SK-N-SH (cell line): ENCODE measurements around the gene SUPT20HL1. TPM values are rescaled to one million over a fixed set of nuclear protein-coding genes. Genes with fewer than 3 reads are reported as not detected.

Experiments used
- CTCF ChIA-PET: fragments of 300-600, 350-600 bp; formaldehyde crosslinking; extraction: SDS; loops from one replicate; lab custom pipeline; 2021; lab: Yijun Ruan, JAX
- POLR2A ChIA-PET: fragments of 350-600 bp; sonication (Branson Sonifier 250); formaldehyde crosslinking; extraction: SDS; loops from one replicate; lab custom pipeline; 2020; ENCODE audit warnings: antibody characterized with exemption, inconsistent platforms; lab: Yijun Ruan, JAX
- DNase-seq: peaks from one replicate; pipeline ENCODE4 v3.0.0; 2012
- H2AFZ ChIP-seq: fragments of 200-600 bp; sonication (generic); 2 replicates; pipeline ENCODE4 v1.8.1; 2016; ENCODE audit warnings: antibody characterized with exemption, mild to moderate bottlenecking, low read depth
- H3F3A ChIP-seq: fragments of 200-600 bp; sonication (generic); replicated peaks from 2 replicates; pipeline ENCODE3; 2016; ENCODE audit warnings: antibody characterized with exemption, mild to moderate bottlenecking; ENCODE audit not compliant: insufficient read depth
- H3K27ac ChIP-seq, 2 experiments: fragments of 200-500 bp in 1 of 2; fragments of 200-600 bp in 1 of 2; sonication (Bioruptor generic) in 1 of 2; sonication (generic), shearing (Covaris generic) in 1 of 2; 2 replicates each; pipeline versions ENCODE4 v1.5.1 to v1.6.1; 2014 to 2016; ENCODE audit warnings: low read depth in 2 of 2, inconsistent platforms in 1 of 2, low read length in 1 of 2, mild to moderate bottlenecking in 1 of 2, mixed read lengths in 1 of 2
- H3K27me3 ChIP-seq: fragments of 200-600 bp; sonication (generic), shearing (Covaris generic); 2 replicates; pipeline ENCODE4 v1.6.1; 2016; ENCODE audit warnings: mixed run types; ENCODE audit not compliant: insufficient read depth
- H3K36me3 ChIP-seq, 2 experiments: fragments of 200-500 bp in 1 of 2; fragments of 200-600 bp in 1 of 2; sonication (Bioruptor generic) in 1 of 2; sonication (generic) in 1 of 2; replicated peaks in 1 of 2; 2 replicates each; pipeline versions ENCODE3 to v1.5.1; 2014 to 2016; ENCODE audit warnings: low read length in 1 of 2, mild to moderate bottlenecking in 1 of 2; ENCODE audit not compliant: insufficient read depth in 2 of 2, control insufficient read depth in 1 of 2
- H3K4me1 ChIP-seq, 2 experiments: fragments of 200-500 bp in 1 of 2; fragments of 200-600 bp in 1 of 2; sonication (Bioruptor generic) in 1 of 2; sonication (generic), shearing (Covaris generic) in 1 of 2; 2 replicates each; pipeline versions ENCODE4 v1.5.1 to v1.6.1; 2014 to 2016; ENCODE audit warnings: low read depth in 1 of 2, low read length in 1 of 2, mixed run types in 1 of 2; ENCODE audit not compliant: insufficient read depth in 2 of 2, control insufficient read depth in 1 of 2
- H3K4me2 ChIP-seq: fragments of 200-600 bp; sonication (generic), shearing (Covaris generic); 2 replicates; pipeline ENCODE4 v1.6.1; 2017; ENCODE audit warnings: mixed run types
- H3K4me3 ChIP-seq, 2 experiments: fragments of 200-500 bp in 1 of 2; fragments of 200-600 bp in 1 of 2; sonication (Bioruptor generic) in 1 of 2; sonication (generic), shearing (Covaris generic) in 1 of 2; 2 replicates each; pipeline versions ENCODE4 v1.5.1 to v1.8.1; 2014 to 2016; ENCODE audit warnings: low read depth in 2 of 2, inconsistent platforms in 1 of 2, low read length in 1 of 2, mild to moderate bottlenecking in 1 of 2, mixed read lengths in 1 of 2, moderate library complexity in 1 of 2
- H3K79me2 ChIP-seq: fragments of 200-600 bp; sonication (generic); 2 replicates; pipeline ENCODE4 v1.8.1; 2017; ENCODE audit warnings: mild to moderate bottlenecking; ENCODE audit not compliant: insufficient read depth
- H3K9ac ChIP-seq: fragments of 200-600 bp; sonication (generic); 2 replicates; pipeline ENCODE4 v1.6.1; 2017; ENCODE audit warnings: mixed run types
- H3K9me2 ChIP-seq: fragments of 200-600 bp; sonication (generic); 2 replicates; pipeline ENCODE4 v1.6.1; 2017; ENCODE audit warnings: mixed run types
- H3K9me3 ChIP-seq: fragments of 200-600 bp; sonication (generic); 2 replicates; pipeline ENCODE4 v1.6.1; 2017; ENCODE audit warnings: mixed run types, mild to moderate bottlenecking, moderate library complexity
- H4K20me1 ChIP-seq: fragments of 200-600 bp; sonication (generic); 2 replicates; pipeline ENCODE4 v1.6.1; 2017; ENCODE audit warnings: mild to moderate bottlenecking, mixed run types; ENCODE audit not compliant: insufficient read depth
- CHD2 ChIP-seq: fragments of 150-350 bp; IDR thresholded peaks from 2 replicates; pipeline ENCODE4 v1.6.1; 2018; ENCODE audit warnings: low read length; ENCODE audit not compliant: partially characterized antibody
- ELF1 ChIP-seq: IDR thresholded peaks from 2 replicates; pipeline ENCODE4 v1.4.0; 2012
- FOXM1 ChIP-seq: IDR thresholded peaks from 2 replicates; pipeline ENCODE4 v1.4.0; 2012; ENCODE audit warnings: low read depth, mild to moderate bottlenecking
- GATA2 ChIP-seq: sonication (generic); formaldehyde crosslinking; IDR thresholded peaks from 2 replicates; pipeline ENCODE4 v1.5.0; 2020; ENCODE audit warnings: mild to moderate bottlenecking, missing genetic modification reagents
- JUND ChIP-seq: IDR thresholded peaks from 2 replicates; pipeline ENCODE4 v1.4.0; 2012
- MAX ChIP-seq: IDR thresholded peaks from 2 replicates; pipeline ENCODE4 v1.4.0; 2012; ENCODE audit warnings: low read depth
- MXI1 ChIP-seq: IDR thresholded peaks from 2 replicates; pipeline ENCODE4 v1.6.1; 2012; ENCODE audit warnings: mild to moderate bottlenecking, low read depth, low read length, improper control_type of control experiment
- NFIC ChIP-seq: IDR thresholded peaks from 2 replicates; pipeline ENCODE4 v1.4.0; 2012; ENCODE audit warnings: borderline replicate concordance
- NRF1 ChIP-seq: IDR thresholded peaks from 2 replicates; pipeline ENCODE4 v1.6.1; 2012; ENCODE audit warnings: low read depth, mild to moderate bottlenecking, low read length
- POLR2AphosphoS5 ChIP-seq: IDR thresholded peaks from 2 replicates; pipeline ENCODE4 v1.6.1; 2012; ENCODE audit warnings: low read depth, low read length
- RAD21 ChIP-seq: IDR thresholded peaks from 2 replicates; pipeline ENCODE4 v1.6.1; 2012; ENCODE audit warnings: mild to moderate bottlenecking, low read length
- RCOR1 ChIP-seq: fragments of 150-350 bp; IDR thresholded peaks from 2 replicates; pipeline ENCODE4 v1.6.1; 2017; ENCODE audit warnings: antibody characterized with exemption, low read length
- REST ChIP-seq: IDR thresholded peaks from 2 replicates; pipeline ENCODE4 v1.6.1; 2012; ENCODE audit warnings: mild to moderate bottlenecking, low read depth, low read length, moderate library complexity
- RFX5 ChIP-seq: IDR thresholded peaks from 2 replicates; pipeline ENCODE4 v1.6.1; 2012; ENCODE audit warnings: mild to moderate bottlenecking, improper control_type of control experiment, low read length
- RXRA ChIP-seq: IDR thresholded peaks from 2 replicates; pipeline ENCODE4 v1.4.0; 2012; ENCODE audit warnings: low read depth, mild to moderate bottlenecking, borderline replicate concordance
- TAF1 ChIP-seq: IDR thresholded peaks from 2 replicates; pipeline ENCODE4 v1.6.1; 2012; ENCODE audit warnings: low read depth, mild to moderate bottlenecking, low read length, moderate library complexity, borderline replicate concordance
- TCF12 ChIP-seq: IDR thresholded peaks from 2 replicates; pipeline ENCODE4 v1.4.0; 2012
- TEAD4 ChIP-seq: IDR thresholded peaks from 2 replicates; pipeline ENCODE4 v1.4.0; 2012; ENCODE audit warnings: mild to moderate bottlenecking, borderline replicate concordance; ENCODE audit not compliant: insufficient read depth
- USF2 ChIP-seq: fragments of 150-350 bp; IDR thresholded peaks from 2 replicates; pipeline ENCODE4 v1.6.1; 2017; ENCODE audit warnings: antibody characterized with exemption, low read length, low read depth, borderline replicate concordance
- WGBS: methylation state at CpG from one replicate; pipeline ENCODE4 v1.1.6; 2017; ENCODE audit warnings: low lambda C conversion rate; 5-methylcytosine and 5-hydroxymethylcytosine counted together
- polyA plus RNA-seq, 3 experiments: library from polyadenylated mRNA; depleted of rRNA; stranded (reverse); fragments of >200 nt; gene quantifications; 2 replicates each; pipeline ENCODE4 v1.2.3, GENCODE V29; 2012
- TF ChIP-seq, protein P1 (sequence below): fragments of 150-350 bp; IDR thresholded peaks from 2 replicates; pipeline ENCODE4 v1.6.1; 2016; ENCODE audit warnings: mild to moderate bottlenecking, low read depth, low read length
- TF ChIP-seq, protein P2 (sequence below): IDR thresholded peaks from 2 replicates; pipeline ENCODE4; 2012

SUPT20HL1 gene
- polyA plus RNA-seq, 1 of the 3 experiments (the other 2 are of a cell fraction) = not detected

GRCh38 chrX:24317567-24317966 is 42.9 kb upstream of the SUPT20HL1 start (continued):
- TF ChIP-seq NFIC (no peak), JUND (no peak), ELF1 (no peak), MXI1 (no peak)
- TF ChIP-seq, protein P1, sequence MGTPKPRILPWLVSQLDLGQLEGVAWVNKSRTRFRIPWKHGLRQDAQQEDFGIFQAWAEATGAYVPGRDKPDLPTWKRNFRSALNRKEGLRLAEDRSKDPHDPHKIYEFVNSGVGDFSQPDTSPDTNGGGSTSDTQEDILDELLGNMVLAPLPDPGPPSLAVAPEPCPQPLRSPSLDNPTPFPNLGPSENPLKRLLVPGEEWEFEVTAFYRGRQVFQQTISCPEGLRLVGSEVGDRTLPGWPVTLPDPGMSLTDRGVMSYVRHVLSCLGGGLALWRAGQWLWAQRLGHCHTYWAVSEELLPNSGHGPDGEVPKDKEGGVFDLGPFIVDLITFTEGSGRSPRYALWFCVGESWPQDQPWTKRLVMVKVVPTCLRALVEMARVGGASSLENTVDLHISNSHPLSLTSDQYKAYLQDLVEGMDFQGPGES = no peak

- POLR2A ChIA-PET = no interaction called here
- no peak overlapping the region for H3K9ac ChIP-seq
- WGBS = 15% methylated on average over 4 of the region's 4 CpGs
- no peak overlapping the region for H3K4me3 ChIP-seq
- no peaks in the 10 kb centered on the region; the same call in 1 of the 2 replicates for H3K27me3 ChIP-seq
- no peaks in the 10 kb centered on the region for H3K4me1 ChIP-seq
- no peaks in the 10 kb centered on the region for H3F3A ChIP-seq
- CTCF ChIA-PET = interaction anchor here (0.8 kb wide), 1 partner anchor 21 kb away, joined by 4 read pairs; no protein-coding TSS in a partner anchor
- H3K27ac ChIP-seq = no peak overlapping the region
- H3K79me2 ChIP-seq = no peaks in the 10 kb centered on the region
- H3K4me2 ChIP-seq = no peak overlapping the region
- H2AFZ ChIP-seq = no peak overlapping the region
- no peak for TF ChIP-seq TEAD4
- TF ChIP-seq USF2 = no peak
- TF ChIP-seq MAX = no peak
- TF ChIP-seq TCF12 = no peak
- no peak for TF ChIP-seq POLR2AphosphoS5
- TF ChIP-seq, protein P2, sequence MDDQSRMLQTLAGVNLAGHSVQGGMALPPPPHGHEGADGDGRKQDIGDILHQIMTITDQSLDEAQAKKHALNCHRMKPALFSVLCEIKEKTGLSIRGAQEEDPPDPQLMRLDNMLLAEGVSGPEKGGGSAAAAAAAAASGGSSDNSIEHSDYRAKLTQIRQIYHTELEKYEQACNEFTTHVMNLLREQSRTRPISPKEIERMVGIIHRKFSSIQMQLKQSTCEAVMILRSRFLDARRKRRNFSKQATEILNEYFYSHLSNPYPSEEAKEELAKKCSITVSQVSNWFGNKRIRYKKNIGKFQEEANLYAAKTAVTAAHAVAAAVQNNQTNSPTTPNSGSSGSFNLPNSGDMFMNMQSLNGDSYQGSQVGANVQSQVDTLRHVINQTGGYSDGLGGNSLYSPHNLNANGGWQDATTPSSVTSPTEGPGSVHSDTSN = no peak
- no peak for TF ChIP-seq RFX5
- no peak for TF ChIP-seq REST
- no peak for TF ChIP-seq FOXM1
- TF ChIP-seq RXRA = no peak
- TF ChIP-seq CHD2 = no peak
- TF ChIP-seq MXI1 = no peak
- TF ChIP-seq RAD21 = no peak
- no peak for TF ChIP-seq TAF1
- no peak for TF ChIP-seq NFIC
- TF ChIP-seq, protein P1 = no peak
- TF ChIP-seq NRF1 = no peak
- TF ChIP-seq GATA2 = no peak
- no peak for TF ChIP-seq RCOR1
- no peaks in the 10 kb centered on the region for H3K36me3 ChIP-seq
- no peaks in the 10 kb centered on the region for H3K9me2 ChIP-seq
- H3K9me3 ChIP-seq = no peaks in the 10 kb centered on the region
- DNase-seq = no peak
- no peaks in the 10 kb centered on the region for H4K20me1 ChIP-seq
These were observed 38.6 kb upstream of the SUPT20HL1 start for GRCh38 chrX:24321741-24322395.
